Lower leg skin (tissue), 4 donors: ENCODE results near the gene OVOL1. TPM values are rescaled to one million over a fixed set of nuclear protein-coding genes. Genes with fewer than 3 reads are reported as not detected.
A peak's percentile ranks its signal among the peaks of the same experiment; 100 is the strongest.

Experiments used
- DNase-seq, 2 donors: peaks; one replicate each; pipeline ENCODE4 v3.0.0-alpha.2; 2019; ENCODE audit warnings: low spot score in 2 of 2
- H3K4me3 ChIP-seq: fragments of 200-600 bp; sonication (generic); 2 replicates; pipeline ENCODE4 v1.5.1; 2017; ENCODE audit warnings: mild to moderate bottlenecking, low read depth; ENCODE audit not compliant: poor library complexity, severe bottlenecking
- CTCF ChIP-seq, 3 donors: fragments of 450-650 bp; IDR thresholded peaks; one replicate each; pipeline ENCODE4 v1.5.1; 2016; ENCODE audit warnings: antibody characterized with exemption in 3 of 3, mild to moderate bottlenecking in 3 of 3, moderate library complexity in 2 of 3
- POLR2A ChIP-seq, 2 donors: fragments of 450-650 bp; IDR thresholded peaks; one replicate each; pipeline ENCODE4 v1.6.1; 2016 to 2017; ENCODE audit warnings: antibody characterized with exemption in 2 of 2, mild to moderate bottlenecking in 1 of 2, moderate library complexity in 1 of 2
- WGBS, 2 donors: methylation state at CpG; one replicate each; pipeline ENCODE4 v1.1.5; 2018; 5-methylcytosine and 5-hydroxymethylcytosine counted together
- intact Hi-C: fragments of 100-400 bp; cut with DNase I; formaldehyde crosslinking; loops from one replicate; pipeline ENCODE4 v1.15.0; 2023; ENCODE audit warnings: low total_unique reads
- total RNA-seq, 4 donors: library from RNA; depleted of rRNA; stranded (reverse); fragments of >200 nt; gene quantifications; one replicate each; pipeline ENCODE4 v1.1.0, GENCODE V29; 2016

The OVOL1 gene
- total RNA-seq, 4 donors from 2014 or later: 74.8 to 159 (median 105) TPM

- no peak overlapping the region for H3K4me3 ChIP-seq
- no peak for DNase-seq
- intact Hi-C loops: no loop called here
- WGBS, 2 donors: 51 to 54% methylated on average over 16 of the region's 16 CpGs
- TF ChIP-seq CTCF (IDR thresholded peaks at IDR 0.05): no peak
- no peak for TF ChIP-seq POLR2A (IDR thresholded peaks at IDR 0.05)
Observed at GRCh38 chr11:65792456-65792855, 5.6 kb downstream of the OVOL1 start.

GRCh38 chr11:65793144-65793581 lies 6.3 kb downstream of the OVOL1 start:
- H3K4me3 ChIP-seq: no peak overlapping the region
- intact Hi-C loops: no loop called here
- 25 to 48% methylated on average over 9 to 12 of the region's 16 CpGs for WGBS, 2 donors
- no peak for TF ChIP-seq POLR2A (IDR thresholded peaks at IDR 0.05)
- no peak for TF ChIP-seq CTCF (IDR thresholded peaks at IDR 0.05)
- DNase-seq: peak; percentile 67 to 93

- 76 to 79% methylated on average over 20 to 29 of the region's 29 CpGs for WGBS, 2 donors
- DNase-seq: no peak
- intact Hi-C loops: no loop called here
- H3K4me3 ChIP-seq: no peak overlapping the region
- TF ChIP-seq POLR2A (IDR thresholded peaks at IDR 0.05): no peak
- no peak for TF ChIP-seq CTCF (IDR thresholded peaks at IDR 0.05)
Observed at GRCh38 chr11:65793625-65794400, 7.0 kb downstream of the OVOL1 start.

- no peak for TF ChIP-seq CTCF (IDR thresholded peaks at IDR 0.05)
- TF ChIP-seq POLR2A (IDR thresholded peaks at IDR 0.05): no peak
- H3K4me3 ChIP-seq: no peak overlapping the region
- WGBS, 2 donors: 89 to 92% methylated on average over 37 to 41 of the region's 42 CpGs
- intact Hi-C loops: no loop called here
- no peak for DNase-seq
Observed at GRCh38 chr11:65794570-65795510, 8.0 kb downstream of the OVOL1 start.

GRCh38 chr11:65796726-65797601 lies 10.1 kb downstream of the OVOL1 start:
- no peak for DNase-seq
- intact Hi-C loops: no loop called here
- WGBS, 2 donors: 73 to 87% methylated on average over 15 of the region's 15 CpGs
- no peak for TF ChIP-seq POLR2A (IDR thresholded peaks at IDR 0.05)
- no peak for TF ChIP-seq CTCF (IDR thresholded peaks at IDR 0.05)
- H3K4me3 ChIP-seq: no peak overlapping the region
